Measurements from ENCODE around the gene MPST.

MPST gene

DNA sequence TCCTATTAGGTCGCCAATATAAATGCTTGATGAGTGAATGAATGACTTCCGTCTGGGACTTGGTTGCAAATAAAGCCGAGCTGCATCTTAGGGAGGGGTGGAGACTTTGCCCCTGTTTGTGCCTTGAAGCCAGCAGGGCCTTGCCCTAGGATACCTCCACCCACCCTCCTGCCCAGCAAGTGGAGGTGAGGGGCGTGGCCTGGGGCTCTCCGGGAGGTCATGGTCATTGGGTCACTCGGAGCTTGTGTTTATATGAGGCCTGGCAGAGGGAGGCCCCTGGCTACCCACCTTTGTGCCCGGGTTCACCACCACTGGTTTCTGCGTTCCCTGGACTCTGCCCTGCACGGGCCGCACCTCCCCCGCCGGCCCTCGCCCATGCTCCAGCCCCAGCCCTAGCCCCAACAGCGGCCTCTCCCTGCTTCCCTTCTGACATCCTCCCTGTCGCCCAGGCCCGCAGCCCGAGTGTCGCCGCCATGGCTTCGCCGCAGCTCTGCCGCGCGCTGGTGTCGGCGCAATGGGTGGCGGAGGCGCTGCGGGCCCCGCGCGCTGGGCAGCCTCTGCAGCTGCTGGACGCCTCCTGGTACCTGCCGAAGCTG is 4.3 kb downstream of the MPST start:
- DNase-seq = no peak

GRCh38 chr22:37024339-37025157 is 5.0 kb downstream of the MPST start:
- no peak for DNase-seq

GRCh38 chr22:37025500-37026070 is 6.0 kb downstream of the MPST start:
- DNase-seq = no peak

DNA sequence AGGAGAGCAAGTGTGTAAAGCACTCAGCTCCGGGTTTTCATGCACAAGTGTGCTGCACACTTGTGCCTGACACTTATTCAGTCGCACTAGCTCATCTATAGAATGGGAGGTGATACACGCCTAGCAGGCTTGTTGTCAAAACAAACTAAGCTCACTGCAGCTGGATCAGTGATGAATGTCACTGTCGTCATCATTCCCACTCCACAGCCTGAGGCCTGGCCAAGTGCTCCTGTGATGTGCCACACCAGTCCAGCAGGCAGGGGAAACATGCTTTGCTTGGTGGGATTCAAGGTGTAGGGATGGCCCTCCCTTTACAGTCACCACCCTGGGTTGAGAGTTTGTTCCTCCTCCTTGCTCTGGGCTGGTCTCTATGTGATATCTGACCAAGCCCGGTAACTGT is 6.8 kb downstream of the MPST start:
- DNase-seq = no peak

DNA sequence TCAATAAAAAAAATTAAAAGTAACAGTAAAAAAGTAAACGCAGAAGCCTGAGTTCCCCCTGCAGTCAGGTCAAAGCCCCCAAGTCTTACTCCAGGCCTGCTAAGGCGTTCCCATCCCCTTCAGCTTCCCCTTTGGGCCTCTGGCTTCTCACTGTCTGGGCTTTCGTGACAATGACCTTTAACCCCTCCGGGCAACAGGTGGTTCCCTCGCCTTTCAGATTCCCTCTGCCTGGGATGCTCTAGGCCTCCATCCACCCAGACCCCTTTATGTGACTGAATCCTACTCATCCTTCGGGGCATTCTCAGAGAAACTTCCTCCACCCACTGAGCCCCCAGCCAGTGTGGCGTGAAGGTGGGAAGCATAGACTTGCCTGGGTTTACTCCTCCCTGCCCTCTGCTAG is 8.0 kb downstream of the MPST start:
- DNase-seq = no peak

DNA sequence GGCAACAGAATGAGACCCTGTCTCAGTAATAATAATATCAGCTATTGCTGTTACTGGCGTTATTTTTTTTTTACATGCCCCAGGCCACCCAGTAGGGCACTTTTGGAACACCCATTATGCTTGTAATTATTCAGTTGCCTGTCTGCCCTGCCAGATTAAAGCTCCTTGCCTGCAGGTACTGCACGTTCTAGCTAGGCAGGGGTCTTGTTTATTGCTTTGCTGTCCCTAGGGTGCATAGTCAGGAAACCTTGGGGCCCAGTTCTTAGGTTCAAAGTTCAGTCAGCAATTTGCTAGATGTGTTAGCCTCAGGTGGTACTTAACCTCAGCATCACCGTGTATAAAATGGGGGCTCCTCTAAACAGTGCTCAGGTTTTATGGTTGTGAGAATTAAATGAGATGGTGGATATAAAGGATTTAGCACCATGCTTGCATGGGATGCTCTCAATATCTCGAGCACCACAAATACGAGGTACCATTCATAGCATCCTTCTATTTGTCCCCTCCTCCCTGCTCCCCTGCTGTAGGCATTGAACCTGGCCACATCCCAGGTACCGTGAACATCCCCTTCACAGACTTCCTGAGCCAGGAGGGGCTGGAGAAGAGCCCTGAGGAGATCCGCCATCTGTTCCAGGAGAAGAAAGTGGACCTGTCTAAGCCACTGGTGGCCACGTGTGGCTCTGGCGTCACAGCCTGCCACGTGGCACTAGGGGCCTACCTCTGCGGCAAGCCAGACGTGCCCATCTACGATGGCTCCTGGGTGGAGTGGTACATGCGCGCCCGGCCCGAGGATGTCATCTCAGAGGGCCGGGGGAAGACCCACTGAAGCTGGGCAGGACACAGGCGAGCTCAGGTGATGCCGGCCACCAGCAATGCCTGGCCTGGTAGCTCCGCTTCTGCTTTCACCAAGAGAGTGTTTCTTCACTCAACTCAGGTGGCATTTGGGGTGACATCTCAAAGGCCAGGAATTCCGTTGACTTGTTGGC is 9.4 kb downstream of the MPST start:
- no peak for DNase-seq

DNA sequence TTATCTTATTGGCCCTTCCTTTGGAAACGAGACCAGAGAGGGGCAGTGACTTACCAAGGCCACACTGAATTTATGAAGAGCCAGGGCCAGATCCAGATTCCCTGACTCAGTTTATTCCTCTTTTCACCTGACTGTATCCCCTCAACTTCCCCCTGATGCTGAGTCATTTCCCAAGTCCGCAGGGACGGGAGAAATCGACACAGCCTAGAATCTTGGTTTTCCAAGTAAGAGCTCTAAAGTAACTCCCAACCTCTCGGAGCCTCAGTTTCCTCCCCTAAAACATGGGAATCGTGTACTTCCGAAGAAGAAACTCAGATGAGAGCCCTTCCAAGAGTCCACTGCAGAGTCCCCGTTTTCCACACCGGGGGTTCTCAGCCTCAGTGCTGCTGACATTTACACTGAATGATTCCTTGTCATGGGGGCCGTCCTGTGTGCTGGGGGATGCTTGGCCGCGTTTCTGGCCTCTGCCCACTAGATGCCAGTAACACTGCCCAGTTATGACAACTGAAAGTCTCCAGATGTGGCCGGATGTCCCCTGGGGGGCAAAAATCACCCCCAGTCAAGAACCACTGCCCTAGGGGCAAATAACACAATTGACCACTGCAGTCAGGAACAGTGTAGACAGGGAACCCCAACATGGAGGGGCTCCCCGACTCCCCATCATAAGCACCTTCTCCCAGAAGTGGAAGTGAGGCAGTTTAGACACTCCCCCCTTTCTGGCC is 11.2 kb downstream of the MPST start:
- DNase-seq = no peak

GRCh38 chr22:37032134-37032534 is 12.6 kb downstream of the MPST start:
- no peak for DNase-seq

GRCh38 chr22:37032535-37033460 is 13.3 kb downstream of the MPST start:
- no peak for DNase-seq

DNA sequence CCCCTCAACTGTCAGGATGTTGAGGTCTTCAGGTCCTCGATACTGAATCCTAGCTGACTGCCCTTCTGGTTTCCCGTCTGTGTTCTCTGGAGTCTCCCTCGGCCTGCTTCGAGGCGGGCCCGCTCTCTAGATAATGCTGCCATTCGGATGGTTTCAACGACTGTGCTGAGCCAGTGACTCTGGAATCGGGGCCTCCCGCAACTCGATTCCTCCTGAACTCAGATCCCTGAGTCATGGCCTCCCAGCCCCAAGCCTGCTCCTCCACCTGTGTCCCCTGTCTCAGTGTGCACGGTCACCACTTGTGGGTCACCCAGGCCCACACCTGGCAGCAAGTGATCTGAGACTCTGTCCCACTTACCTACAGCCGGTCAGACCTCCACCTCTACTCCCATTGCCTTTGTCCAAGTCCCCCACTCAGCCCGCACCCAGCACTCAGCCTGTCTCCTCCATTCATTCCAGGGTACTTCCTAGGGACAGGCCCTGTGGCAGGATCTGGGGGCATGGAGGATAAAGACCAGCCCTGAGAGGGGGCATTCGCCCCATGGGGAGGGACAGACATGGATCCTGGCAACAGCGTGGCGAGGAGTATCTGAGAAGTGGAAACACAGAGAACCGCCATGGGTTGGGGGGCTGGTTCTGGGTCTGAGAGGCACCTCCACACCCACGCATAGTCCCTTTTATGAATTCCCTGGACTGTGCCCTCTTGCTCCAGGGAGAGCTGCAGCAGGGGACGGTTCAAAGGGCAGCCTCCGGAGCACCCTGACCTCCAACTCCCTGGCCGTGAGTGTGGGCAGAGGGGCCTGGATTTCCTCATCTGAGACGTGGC is 14.3 kb downstream of the MPST start:
- no peak for DNase-seq

- no peak for DNase-seq
Observed at GRCh38 chr22:37036655-37037377, 17.3 kb downstream of the MPST start.

DNA sequence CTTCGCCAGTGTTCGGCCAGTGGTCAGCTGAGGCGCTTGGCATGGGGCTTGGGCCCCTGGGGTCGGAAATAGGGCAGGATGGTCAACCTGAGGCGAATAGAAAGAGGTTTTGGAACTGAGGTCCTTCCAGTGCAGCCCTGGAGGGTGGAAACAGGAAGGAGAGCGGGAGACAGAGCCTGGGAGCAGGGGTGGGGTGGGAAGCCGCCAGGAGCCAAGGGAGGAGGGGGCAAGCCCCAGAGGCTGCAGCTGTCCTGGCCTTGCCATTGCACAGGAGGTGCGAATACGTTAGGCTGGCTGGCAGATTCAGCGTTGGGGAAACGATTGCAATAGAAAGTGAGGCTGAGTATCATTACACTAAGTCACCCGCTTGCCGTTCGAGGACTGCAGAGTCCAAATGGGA is 18.1 kb downstream of the MPST start:
- no peak for DNase-seq

DNA sequence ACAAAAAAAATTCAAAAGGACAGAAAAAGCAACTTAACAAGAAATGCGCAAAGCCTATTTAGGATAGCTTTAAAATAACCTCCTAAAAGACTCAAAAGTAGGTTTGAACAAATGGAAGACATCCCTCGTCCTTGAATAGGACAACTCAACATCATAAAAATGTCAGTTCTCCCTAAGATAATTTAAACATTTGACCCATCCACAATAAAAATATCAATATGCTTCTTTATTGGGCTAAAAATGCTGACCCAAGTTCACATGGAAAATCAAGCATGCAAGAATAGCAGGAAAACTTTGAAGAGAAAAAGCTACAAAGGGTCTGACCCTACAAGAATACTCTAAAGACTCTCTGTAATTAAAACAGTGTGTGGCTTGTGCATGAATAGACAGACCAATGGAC is 19.9 kb downstream of the MPST start:
- DNase-seq = no peak

GRCh38 chr22:37043209-37043827 is 23.8 kb downstream of the MPST start:
- no peak for DNase-seq

- peak; percentile 40 to 57 for DNase-seq
Observed at GRCh38 chr22:37043828-37044538, 24.4 kb downstream of the MPST start.

DNA sequence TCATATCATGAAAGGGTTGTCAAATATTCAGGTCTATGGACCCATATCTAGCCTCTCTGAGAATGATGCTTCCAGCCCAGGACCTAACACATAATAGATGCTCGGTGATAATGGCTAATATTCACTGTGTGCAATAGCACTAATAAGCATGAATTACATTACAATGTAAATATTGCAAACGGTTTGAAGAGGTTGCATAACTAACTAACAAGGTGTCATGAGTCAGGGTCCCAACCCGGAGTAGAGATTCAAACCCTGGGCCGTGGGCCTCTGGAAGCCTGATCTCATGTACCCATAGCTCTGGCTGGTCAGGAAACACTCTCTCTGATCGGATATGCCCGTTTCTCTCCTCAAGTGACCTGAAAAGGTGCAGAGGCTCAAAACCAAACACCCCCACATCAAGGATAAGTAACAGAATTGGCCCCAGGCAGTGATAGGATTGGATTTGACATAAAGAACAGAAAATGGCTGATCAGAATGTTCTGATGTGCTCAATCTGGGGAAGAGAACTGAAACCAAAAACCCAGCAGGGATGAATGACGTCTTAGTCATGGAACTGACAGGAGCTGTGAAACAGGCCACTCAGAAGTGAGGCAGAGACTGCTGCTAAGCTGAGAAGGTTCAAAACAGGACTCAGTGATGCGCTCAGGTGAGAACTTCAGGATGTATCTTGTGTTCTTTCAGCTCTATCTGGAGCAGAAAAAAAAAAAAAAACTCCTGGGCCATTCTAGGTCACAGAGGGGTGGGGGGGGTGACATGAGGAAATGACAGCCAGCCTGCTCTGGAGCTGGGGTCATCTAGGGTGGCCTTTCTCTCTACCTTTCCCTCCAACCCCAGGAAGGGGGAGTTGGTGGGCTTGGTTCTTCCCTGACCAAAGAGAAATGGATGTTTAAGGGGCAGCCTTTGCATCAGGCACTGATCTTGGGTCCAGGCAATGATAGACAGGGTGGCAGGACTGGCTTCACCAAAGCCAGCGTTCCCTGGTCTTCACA is 25.4 kb downstream of the MPST start:
- no peak for DNase-seq

DNA sequence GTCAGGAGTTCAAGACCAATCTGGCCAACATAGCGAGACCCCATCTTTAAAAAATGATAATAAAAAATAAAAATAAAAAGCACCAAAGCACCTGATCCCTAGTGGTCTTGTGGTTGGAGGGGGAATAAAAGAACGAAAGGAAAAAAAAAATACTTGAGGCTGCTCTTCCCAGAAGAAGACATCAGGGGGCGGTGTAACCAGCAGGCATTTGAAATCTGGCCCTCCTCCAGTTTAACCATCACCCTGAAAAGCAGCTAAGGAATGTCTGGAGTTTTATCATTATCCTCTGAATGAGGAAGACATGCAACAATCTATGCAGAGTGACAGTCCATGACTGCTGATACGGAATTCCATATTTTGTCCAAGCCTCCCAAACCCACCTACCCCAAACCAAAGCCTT is 26.4 kb downstream of the MPST start:
- peak in 1 of 2 donors; percentile 11 for DNase-seq

All from CD4-positive, alpha-beta T cell treated with Interleukin-4 for 1 hour (primary cell).